GM13977 (cell line): Measurements from ENCODE around the gene GPBAR1.

Experiments used
- DNase-seq: peaks from one replicate; pipeline ENCODE4 v3.0.0; 2012; ENCODE audit warnings: low spot score
- CTCF ChIP-seq: IDR thresholded peaks from 2 replicates; pipeline ENCODE4 v1.5.1; 2012; ENCODE audit warnings: mild to moderate bottlenecking, control low read depth; ENCODE audit not compliant: insufficient read depth; ENCODE audit errors: extremely low read depth, missing control alignments
- in situ Hi-C: fragments of 300-500 bp; cut with MboI; formaldehyde crosslinking; loops from one replicate; pipeline ENCODE4 v1.12.0; 2022; ENCODE audit warnings: low sequenced_read_pairs, low pct_unique_long_range_greater_than_20kb, mixed read lengths, inconsistent platforms; ENCODE audit not compliant: unreplicated experiment

The GPBAR1 gene

GRCh38 chr2:218294430-218295022 is 33.7 kb downstream of the GPBAR1 start:
- DNase-seq: no peak
- in situ Hi-C loops: loop anchor here (25.0 kb wide), 1 partner anchor 368 kb away; the partner anchor contains the start of genes BCS1L, RNF25, STK36 and ZNF142
- no peak for TF ChIP-seq CTCF

- in situ Hi-C loops: loop anchor here (25.0 kb wide), 1 partner anchor 367 kb away; the partner anchor contains the start of genes BCS1L, RNF25, STK36 and ZNF142
- no peak for TF ChIP-seq CTCF
- DNase-seq: no peak
Measured at GRCh38 chr2:218295029-218295428, 34.2 kb downstream of the GPBAR1 start.

GRCh38 chr2:218296200-218296599 is 35.4 kb downstream of the GPBAR1 start:
- in situ Hi-C loops: loop anchor here (25.0 kb wide), 1 partner anchor 366 kb away; the partner anchor contains the start of genes BCS1L, RNF25, STK36 and ZNF142
- TF ChIP-seq CTCF: no peak

GRCh38 chr2:218296847-218297246 is 36.0 kb downstream of the GPBAR1 start:
- no peak for DNase-seq
- in situ Hi-C loops: loop anchor here (25.0 kb wide), 1 partner anchor 365 kb away; the partner anchor contains the start of genes BCS1L, RNF25, STK36 and ZNF142
- no peak for TF ChIP-seq CTCF

More at GRCh38 chr2:218296200-218296599, 35.4 kb downstream of the GPBAR1 start:
- no peak for DNase-seq

- DNase-seq: no peak
- no peak for TF ChIP-seq CTCF
- in situ Hi-C loops: loop anchor here (25.0 kb wide), 1 partner anchor 364 kb away; the partner anchor contains the start of genes BCS1L, RNF25, STK36 and ZNF142
Measured at GRCh38 chr2:218298314-218298875, 37.6 kb downstream of the GPBAR1 start.

GRCh38 chr2:218300141-218300540 is 39.3 kb downstream of the GPBAR1 start:
- in situ Hi-C loops: loop anchor here (10.0 kb wide), 1 partner anchor 55 kb away; the partner anchor contains the start of gene CATIP
- no peak for TF ChIP-seq CTCF
- no peak for DNase-seq
